HepG2 (cell line): ENCODE data around the gene TCAF1. TPM values are rescaled to one million over a fixed set of nuclear protein-coding genes. Genes with fewer than 3 reads are reported as not detected.
A peak's percentile ranks its signal among the peaks of the same experiment; 100 is the strongest.

ENCODE experiments used
- ARID3A ChIP-seq: IDR thresholded peaks from 2 replicates; pipeline ENCODE4 v1.6.1; 2012; ENCODE audit warnings: low read depth, low read length, improper control_type of control experiment
- HNF4A ChIP-seq: sonication (generic); formaldehyde crosslinking; IDR thresholded peaks from 2 replicates; pipeline ENCODE4 v1.4.0; 2020; ENCODE audit warnings: missing genetic modification reagents
- IKZF5 ChIP-seq: IDR thresholded peaks from 2 replicates; pipeline ENCODE4 v1.6.1; 2018; ENCODE audit warnings: missing genetic modification reagents, mild to moderate bottlenecking, missing compliant biosample characterization
- KDM2A ChIP-seq: sonication (generic); formaldehyde crosslinking; IDR thresholded peaks from 2 replicates; pipeline ENCODE4 v1.4.0; 2020; ENCODE audit warnings: low read depth, missing genetic modification reagents, borderline replicate concordance
- KMT2B ChIP-seq: IDR thresholded peaks from 2 replicates; pipeline ENCODE4 v1.6.1; 2016; ENCODE audit warnings: missing genetic modification reagents, missing compliant biosample characterization
- RXRB ChIP-seq: IDR thresholded peaks from 2 replicates; pipeline ENCODE4 v1.6.1; 2016; ENCODE audit warnings: borderline replicate concordance, missing genetic modification reagents, missing compliant biosample characterization
- SYNCRIP ChIP-seq: fragments of 200-400 bp; formaldehyde crosslinking; IDR thresholded peaks from 2 replicates; pipeline ENCODE4 v1.6.1; 2018; ENCODE audit warnings: mild to moderate bottlenecking, low read depth, low read length; ENCODE audit not compliant: insufficient read depth
- TCF7 ChIP-seq: sonication (generic); IDR thresholded peaks from 2 replicates; pipeline ENCODE4 v1.6.1; 2016; ENCODE audit warnings: antibody characterized with exemption, low read depth
- ZBED4 ChIP-seq: sonication (generic); formaldehyde crosslinking; IDR thresholded peaks from 2 replicates; pipeline ENCODE4 v1.4.0; 2020; ENCODE audit warnings: missing genetic modification reagents, borderline replicate concordance
- ZBTB20 ChIP-seq: sonication (generic); formaldehyde crosslinking; IDR thresholded peaks from 2 replicates; pipeline ENCODE4 v1.8.1; 2023; ENCODE audit warnings: missing genetic modification reagents, low read depth, mild to moderate bottlenecking, borderline replicate concordance
- ZFP36L2 ChIP-seq: sonication (generic); formaldehyde crosslinking; IDR thresholded peaks from 2 replicates; pipeline ENCODE4 v1.4.0; 2020; ENCODE audit warnings: missing genetic modification reagents
- ZFYVE20 ChIP-seq: sonication (generic); formaldehyde crosslinking; IDR thresholded peaks from 2 replicates; pipeline ENCODE4 v1.8.0; 2023; ENCODE audit warnings: low read depth, mild to moderate bottlenecking, moderate library complexity, missing genetic modification reagents, borderline replicate concordance
- ZNF264 ChIP-seq: sonication (generic); formaldehyde crosslinking; IDR thresholded peaks from 2 replicates; pipeline ENCODE4 v1.4.0; 2020; ENCODE audit warnings: missing genetic modification reagents
- ZNF281 ChIP-seq: sonication (generic); formaldehyde crosslinking; IDR thresholded peaks from 2 replicates; pipeline ENCODE4 v1.4.0; 2020; ENCODE audit warnings: missing genetic modification reagents, borderline replicate concordance
- ZNF414 ChIP-seq: sonication (generic); formaldehyde crosslinking; IDR thresholded peaks from 2 replicates; pipeline ENCODE4 v1.5.0; 2020; ENCODE audit warnings: missing genetic modification reagents
- polyA plus RNA-seq, 8 experiments: library from polyadenylated mRNA; depleted of rRNA in 3 of 8; stranded (reverse) in 7 of 8; unstranded in 1 of 8; fragments of >200 nt; fragmentation: Illumina TruSeq in 4 of 8; extraction: Trizol in 4 of 8; gene quantifications; 2 replicates each; pipeline versions ENCODE4 v1.2.1 to v1.2.3, GENCODE V29; 2011 to 2016; ENCODE audit warnings: low read depth in 4 of 8, missing spikeins in 1 of 8, mixed read lengths in 1 of 8; ENCODE audit not compliant: insufficient read depth in 1 of 8
- total RNA-seq, 5 experiments: library from RNA; depleted of rRNA; stranded (reverse); fragments of >200 nt; fragmentation: Illumina TruSeq; extraction: Trizol; gene quantifications; 2 replicates each; pipeline ENCODE4 v1.2.3, GENCODE V29; 2016; ENCODE audit warnings: low read depth in 1 of 5
- TF ChIP-seq, protein P1 (sequence below): sonication (generic); formaldehyde crosslinking; IDR thresholded peaks from 2 replicates; pipeline ENCODE4 v1.5.0; 2020; ENCODE audit warnings: missing genetic modification reagents

TCAF1 gene
- total and polyA plus RNA-seq, 2 of the 13 experiments (the other 11 are each of a cell fraction or from before 2014, with no cell fraction given), result 36.2 to 101 TPM

DNA sequence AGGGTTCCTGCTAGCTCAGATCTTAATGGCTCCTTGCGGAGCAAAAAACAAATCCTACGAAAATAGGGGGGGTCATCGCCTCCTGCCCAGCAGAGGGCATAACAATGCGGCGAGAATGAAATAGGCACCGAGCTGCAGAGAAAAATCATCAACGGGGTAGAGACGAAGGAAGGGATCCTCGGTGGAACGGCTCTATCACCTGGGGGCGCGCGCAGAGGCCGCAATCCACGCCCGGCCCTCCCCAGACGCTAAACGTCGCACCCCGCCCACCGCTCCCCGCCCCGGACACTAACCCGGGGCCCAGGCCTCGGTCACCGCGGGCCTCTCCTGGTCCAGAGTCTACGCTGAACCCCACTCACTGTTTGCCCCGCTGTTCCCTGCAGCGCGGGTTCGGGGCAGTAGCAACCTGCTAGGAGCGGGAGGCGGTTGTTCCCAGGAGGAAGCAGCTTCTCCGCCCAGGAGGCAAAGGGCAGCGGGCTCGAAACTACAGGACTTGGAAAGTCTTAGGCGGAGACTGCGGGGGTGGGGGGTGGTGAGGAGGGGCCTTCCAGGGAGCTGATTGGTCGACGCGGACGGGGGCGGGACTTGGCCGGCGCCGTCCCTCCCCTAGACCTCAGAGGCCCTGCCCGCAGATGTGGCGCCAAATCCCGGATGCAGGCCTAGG is at the start of gene TCAF1 (continued):
- TF ChIP-seq ZBED4 (CRISPR knock-in tag) (peak; percentile 73; the same call in 1 of the 2 replicates), SYNCRIP (no peak), ZNF414 (CRISPR knock-in tag) (no peak), ZFYVE20 (CRISPR knock-in tag) (no peak), KDM2A (CRISPR knock-in tag) (peak; percentile 83), ZNF264 (CRISPR knock-in tag) (peak; percentile 95), ZBTB20 (CRISPR knock-in tag) (peak; percentile 73; the same call in 1 of the 2 replicates), HNF4A (CRISPR knock-in tag) (peak; percentile 97), IKZF5 (CRISPR knock-in tag) (peak; percentile 85), ZFP36L2 (no peak), RXRB (CRISPR knock-in tag) (peak; percentile 70; the same call in 1 of the 2 replicates), ARID3A (0 out of 2 replicates have a peak, but pooled peaks have one; percentile 5), ZNF281 (CRISPR knock-in tag) (peak; percentile 60; the same call in 1 of the 2 replicates), TCF7 (no peak), KMT2B (CRISPR knock-in tag) (peak; percentile 59)
- TF ChIP-seq, protein P1, sequence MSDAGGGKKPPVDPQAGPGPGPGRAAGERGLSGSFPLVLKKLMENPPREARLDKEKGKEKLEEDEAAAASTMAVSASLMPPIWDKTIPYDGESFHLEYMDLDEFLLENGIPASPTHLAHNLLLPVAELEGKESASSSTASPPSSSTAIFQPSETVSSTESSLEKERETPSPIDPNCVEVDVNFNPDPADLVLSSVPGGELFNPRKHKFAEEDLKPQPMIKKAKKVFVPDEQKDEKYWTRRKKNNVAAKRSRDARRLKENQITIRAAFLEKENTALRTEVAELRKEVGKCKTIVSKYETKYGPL (CRISPR knock-in tag), result no peak
